Activated CD8-positive, alpha-beta T cell treated with anti-CD3 and anti-CD28 coated beads for 36 hours (primary cell): ENCODE data around the gene EPN1. TPM values are rescaled to one million over a fixed set of nuclear protein-coding genes. Genes with fewer than 3 reads are reported as not detected.

Source experiments
- ATAC-seq: fragments of 200-7000 bp; cut with Tn5 transposase; one replicate; pipeline ENCODE4 v1.10.0; 2021; ENCODE audit warnings: mild to moderate bottlenecking, moderate library complexity
- CTCF ChIA-PET: fragments of 350-600 bp; sonication (Branson Sonifier 250); formaldehyde crosslinking; loops from one replicate; lab custom pipeline; 2021; ENCODE audit warnings: antibody characterized with exemption; lab: Charles Lee
- POLR2A ChIA-PET: fragments of 350-600 bp; sonication (Branson Sonifier 250); formaldehyde crosslinking; loops from one replicate; lab custom pipeline; 2021; ENCODE audit warnings: antibody characterized with exemption; lab: Charles Lee
- DNase-seq: peaks from one replicate; pipeline ENCODE4 v3.0.0-alpha.2; 2020
- H3K27ac Mint-ChIP-seq: one replicate; pipeline ENCODE4 v1.8.0; 2021; ENCODE audit warnings: mild to moderate bottlenecking, mixed read lengths
- H3K27me3 Mint-ChIP-seq: one replicate; pipeline ENCODE4 v1.8.0; 2021; ENCODE audit warnings: mixed read lengths
- H3K36me3 Mint-ChIP-seq: one replicate; pipeline ENCODE4 v1.8.0; 2021; ENCODE audit warnings: low read depth, mixed read lengths
- H3K4me1 Mint-ChIP-seq: one replicate; pipeline ENCODE4 v1.8.0; 2021; ENCODE audit warnings: low read depth, mixed read lengths
- H3K4me3 Mint-ChIP-seq: one replicate; pipeline ENCODE4 v1.8.0; 2021; ENCODE audit warnings: mild to moderate bottlenecking, moderate library complexity, mixed read lengths
- H3K9me3 Mint-ChIP-seq: one replicate; pipeline ENCODE4 v1.8.0; 2021; ENCODE audit warnings: mixed read lengths
- intact Hi-C: fragments of 100-400 bp; cut with micrococcal nuclease; formaldehyde crosslinking; loops from one replicate; pipeline ENCODE4 v1.10.0; 2022
- total RNA-seq, 2 experiments: library from RNA; stranded (reverse); gene quantifications; one replicate each; pipeline ENCODE4 v1.2.3, GENCODE V29; 2021
- TF ChIP-seq, protein P1 (sequence below): fragments of 200-600 bp; IDR thresholded peaks from one replicate; pipeline ENCODE4 v1.8.0; 2022; ENCODE audit warnings: antibody characterized with exemption, mild to moderate bottlenecking

EPN1 gene
- total RNA-seq, 2 experiments from 2014 or later, result 36.2 to 37.7 TPM

- H3K27me3 Mint-ChIP-seq, result no peaks in the 10 kb centered on the region
- ChIA-PET CTCF (interaction anchor here (1.2 kb wide), 1 partner anchor 12 kb away, joined by 3 read pairs; no protein-coding TSS in a partner anchor), POLR2A (interaction anchor here (0.7 to 7.5 kb wide), 6 partner anchors 8 to 29 kb away, joined by 3 to 57 read pairs (median 3); partner anchors contain the start of gene ZNF581)
- no peak overlapping the region for H3K4me3 Mint-ChIP-seq
- H3K36me3 Mint-ChIP-seq, result peaks cover 55% of the 10 kb centered on the region
- TF ChIP-seq, protein P1, sequence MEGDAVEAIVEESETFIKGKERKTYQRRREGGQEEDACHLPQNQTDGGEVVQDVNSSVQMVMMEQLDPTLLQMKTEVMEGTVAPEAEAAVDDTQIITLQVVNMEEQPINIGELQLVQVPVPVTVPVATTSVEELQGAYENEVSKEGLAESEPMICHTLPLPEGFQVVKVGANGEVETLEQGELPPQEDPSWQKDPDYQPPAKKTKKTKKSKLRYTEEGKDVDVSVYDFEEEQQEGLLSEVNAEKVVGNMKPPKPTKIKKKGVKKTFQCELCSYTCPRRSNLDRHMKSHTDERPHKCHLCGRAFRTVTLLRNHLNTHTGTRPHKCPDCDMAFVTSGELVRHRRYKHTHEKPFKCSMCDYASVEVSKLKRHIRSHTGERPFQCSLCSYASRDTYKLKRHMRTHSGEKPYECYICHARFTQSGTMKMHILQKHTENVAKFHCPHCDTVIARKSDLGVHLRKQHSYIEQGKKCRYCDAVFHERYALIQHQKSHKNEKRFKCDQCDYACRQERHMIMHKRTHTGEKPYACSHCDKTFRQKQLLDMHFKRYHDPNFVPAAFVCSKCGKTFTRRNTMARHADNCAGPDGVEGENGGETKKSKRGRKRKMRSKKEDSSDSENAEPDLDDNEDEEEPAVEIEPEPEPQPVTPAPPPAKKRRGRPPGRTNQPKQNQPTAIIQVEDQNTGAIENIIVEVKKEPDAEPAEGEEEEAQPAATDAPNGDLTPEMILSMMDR, result no peak
- no peak overlapping the region for H3K27ac Mint-ChIP-seq
- ATAC-seq (no peak), DNase-seq (no peak)
- H3K9me3 Mint-ChIP-seq, result no peaks in the 10 kb centered on the region
- intact Hi-C loops, result no loop called here
- H3K4me1 Mint-ChIP-seq, result peaks cover 21% of the 10 kb centered on the region
Observed at GRCh38 chr19:55667958-55668357, 7.1 kb upstream of the EPN1 start.

DNA sequence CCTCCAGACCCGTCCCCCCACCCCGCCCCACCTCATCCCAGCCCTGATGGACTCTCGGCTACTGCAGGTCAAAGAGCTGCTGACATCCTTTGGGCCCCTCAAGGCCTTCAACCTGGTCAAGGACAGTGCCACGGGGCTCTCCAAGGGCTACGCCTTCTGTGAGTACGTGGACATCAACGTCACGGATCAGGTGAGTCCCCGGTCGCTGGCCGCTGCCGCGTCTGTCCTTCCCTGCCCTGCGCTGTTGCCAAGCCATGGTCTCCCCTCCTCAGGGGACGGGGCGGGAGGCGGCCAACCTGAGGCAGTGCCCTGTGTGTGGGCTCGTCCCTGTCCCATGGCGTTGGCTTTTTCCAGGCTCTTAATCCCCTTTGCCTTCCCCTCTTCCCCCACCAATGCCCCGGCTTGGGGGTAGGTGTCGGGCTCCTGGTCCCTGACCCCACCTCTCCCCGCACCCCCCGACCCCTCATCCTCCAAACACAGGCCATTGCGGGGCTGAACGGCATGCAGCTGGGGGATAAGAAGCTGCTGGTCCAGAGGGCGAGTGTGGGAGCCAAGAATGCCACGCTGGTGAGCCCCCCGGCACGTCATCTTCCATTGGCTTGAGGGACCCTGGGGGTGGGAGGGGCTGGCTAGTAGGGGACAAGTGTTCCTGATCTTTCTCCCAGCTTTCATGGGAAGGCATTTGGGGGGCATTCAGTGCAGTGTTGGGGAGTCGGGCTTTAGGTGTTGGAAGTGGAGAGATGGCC, 6.2 kb upstream of the EPN1 start:
- H3K36me3 Mint-ChIP-seq, result peaks cover 55% of the 10 kb centered on the region
- no peaks in the 10 kb centered on the region for H3K9me3 Mint-ChIP-seq
- intact Hi-C loops, result no loop called here
- H3K27me3 Mint-ChIP-seq, result no peaks in the 10 kb centered on the region
- H3K4me3 Mint-ChIP-seq, result no peak overlapping the region
- TF ChIP-seq, protein P1, result no peak
- CTCF ChIA-PET, result no interaction called here
- no peak for ATAC-seq
- peaks cover 26% of the 10 kb centered on the region for H3K4me1 Mint-ChIP-seq
- DNase-seq, result no peak
- POLR2A ChIA-PET, result interaction anchor here (0.8 to 7.5 kb wide), 4 partner anchors 9 to 30 kb away, joined by 3 to 57 read pairs (median 4); no protein-coding TSS in a partner anchor
- no peak overlapping the region for H3K27ac Mint-ChIP-seq

GRCh38 chr19:55669418-55670279, 5.4 kb upstream of the EPN1 start:
- Mint-ChIP-seq H3K27ac (no peak overlapping the region), H3K9me3 (no peaks in the 10 kb centered on the region), H3K27me3 (no peaks in the 10 kb centered on the region), H3K4me1 (peaks cover 26% of the 10 kb centered on the region), H3K4me3 (no peak overlapping the region), H3K36me3 (peaks cover 50% of the 10 kb centered on the region)
- ChIA-PET CTCF (no interaction called here), POLR2A (interaction anchor here (1.0 to 7.5 kb wide), 3 partner anchors 10 to 16 kb away, joined by 3 to 57 read pairs (median 4); no protein-coding TSS in a partner anchor)
- no peak for ATAC-seq
- intact Hi-C loops, result no loop called here
- TF ChIP-seq, protein P1, result no peak
- DNase-seq, result no peak

- DNase-seq (no peak), ATAC-seq (no peak)
- Mint-ChIP-seq H3K27ac (no peak overlapping the region), H3K9me3 (no peaks in the 10 kb centered on the region), H3K4me3 (no peak overlapping the region), H3K27me3 (no peaks in the 10 kb centered on the region), H3K36me3 (peaks cover 49% of the 10 kb centered on the region), H3K4me1 (peaks cover 26% of the 10 kb centered on the region)
- POLR2A ChIA-PET, result interaction anchor here (1.0 to 7.5 kb wide), 3 partner anchors 7 to 13 kb away, joined by 3 to 57 read pairs (median 6); no protein-coding TSS in a partner anchor
- CTCF ChIA-PET, result interaction anchor here (0.7 to 1.5 kb wide), 3 partner anchors 8 to 39 kb away, joined by 3 to 5 read pairs (median 4); no protein-coding TSS in a partner anchor
- TF ChIP-seq, protein P1, result no peak
- intact Hi-C loops, result no loop called here
Observed at GRCh38 chr19:55670280-55671053, 4.6 kb upstream of the EPN1 start.
